ENCODE results near the gene WFS1.

- TF ChIP-seq TAF1 (IDR thresholded peaks at IDR 0.05; ENCODE audit: low read depth, low read length) (no peak), POLR2AphosphoS5 (IDR thresholded peaks at IDR 0.05; ENCODE audit: low read depth, low read length) (no peak)
Measured at GRCh38 chr4:6225469-6225868, 44.2 kb upstream of the WFS1 start.
